CD4-positive, alpha-beta T cell (primary cell): Measurements from ENCODE around the gene L3HYPDH. TPM values are rescaled to one million over a fixed set of nuclear protein-coding genes. Genes with fewer than 3 reads are reported as not detected.

Source experiments
- ATAC-seq: fragments of 200-7000 bp; cut with Tn5 transposase; one replicate; pipeline ENCODE4 v1.10.0; 2022; ENCODE audit warnings: mild to moderate bottlenecking; ENCODE audit not compliant: poor library complexity
- CTCF ChIA-PET: fragments of 350-600 bp; sonication (Branson Sonifier 250); formaldehyde crosslinking; loops from one replicate; lab custom pipeline; 2021; ENCODE audit warnings: antibody characterized with exemption, inconsistent platforms; lab: Charles Lee
- POLR2A ChIA-PET: fragments of 350-600 bp; sonication (Branson Sonifier 250); formaldehyde crosslinking; loops from one replicate; lab custom pipeline; 2021; ENCODE audit warnings: antibody characterized with exemption, inconsistent platforms; lab: Charles Lee
- DNase-seq, 14 experiments: peaks; one replicate each; pipeline ENCODE4 v3.0.0-alpha.2; 2013 to 2020; ENCODE audit warnings: mixed read lengths in 2 of 14
- H3K27ac ChIP-seq, 2 donors: one replicate each; pipeline versions ENCODE4 v1.5.1 to v1.7.0; 2013; ENCODE audit warnings: low read length in 2 of 2, low read depth in 1 of 2, mild to moderate bottlenecking in 1 of 2
- H3K27me3 ChIP-seq, 2 experiments: 1 replicate in 1 of 2; 2 replicates in 1 of 2; pipeline versions ENCODE4 v1.6.1 to v1.7.0; 2013; ENCODE audit warnings: low read length in 2 of 2, control low read depth in 1 of 2, mild to moderate bottlenecking in 1 of 2, moderate library complexity in 1 of 2; ENCODE audit not compliant: insufficient read depth in 2 of 2, control insufficient read depth in 1 of 2
- H3K36me3 ChIP-seq: one replicate; pipeline ENCODE4 v1.6.1; 2013; ENCODE audit warnings: low read length, control low read depth; ENCODE audit not compliant: insufficient read depth
- H3K4me1 ChIP-seq: one replicate; pipeline ENCODE4 v1.6.1; 2013; ENCODE audit warnings: low read length, control low read depth; ENCODE audit not compliant: insufficient read depth
- H3K4me3 ChIP-seq: one replicate; pipeline ENCODE4 v1.5.1; 2013; ENCODE audit warnings: mild to moderate bottlenecking, low read length, moderate library complexity
- H3K9me3 ChIP-seq, 2 experiments: 1 replicate in 1 of 2; 2 replicates in 1 of 2; pipeline versions ENCODE4 v1.6.1 to v1.7.0; 2013; ENCODE audit warnings: low read length in 2 of 2, mild to moderate bottlenecking in 2 of 2, control low read depth in 1 of 2, moderate library complexity in 1 of 2; ENCODE audit not compliant: control insufficient read depth in 1 of 2, insufficient read depth in 1 of 2
- H3K27ac Mint-ChIP-seq: one replicate; pipeline ENCODE4 v1.8.0; 2020; ENCODE audit warnings: mixed read lengths
- H3K27me3 Mint-ChIP-seq: one replicate; pipeline ENCODE4 v1.8.0; 2021; ENCODE audit warnings: mixed read lengths
- H3K36me3 Mint-ChIP-seq: one replicate; pipeline ENCODE4 v1.8.0; 2021; ENCODE audit warnings: low read depth, mixed read lengths
- H3K4me1 Mint-ChIP-seq: one replicate; pipeline ENCODE4 v1.8.0; 2021; ENCODE audit warnings: low read depth, mixed read lengths
- H3K4me3 Mint-ChIP-seq: one replicate; pipeline ENCODE4 v1.8.0; 2020; ENCODE audit warnings: mild to moderate bottlenecking, mixed read lengths
- H3K9me3 Mint-ChIP-seq: one replicate; pipeline ENCODE4 v1.8.0; 2020; ENCODE audit warnings: mixed read lengths
- intact Hi-C, 2 experiments: fragments of 100-400 bp; cut with DNase I in 1 of 2; cut with micrococcal nuclease in 1 of 2; formaldehyde crosslinking; loops; one replicate each; pipeline versions ENCODE4 v1.15.1 to v1.9.0; 2023 to 2025; cut with DNase I, micrococcal nuclease
- polyA plus RNA-seq, 2 donors: library from polyadenylated mRNA; unstranded; fragments of 120-200 nt; gene quantifications; one replicate each; pipeline ENCODE4 v1.2.1, GENCODE V29; 2013
- total RNA-seq, 174 experiments: library from RNA in 2 of 174; stranded (reverse) in 2 of 174; gene quantifications; one replicate each; pipeline ENCODE4 v1.2.3 and lab custom pipeline; 2021 to 2026
- TF ChIP-seq, protein P1 (sequence below): fragments of 200-600 bp; IDR thresholded peaks from one replicate; pipeline ENCODE4 v1.8.0; 2022; ENCODE audit warnings: antibody characterized with exemption, mild to moderate bottlenecking

L3HYPDH gene
- total RNA-seq (10 to 100 TPM; 10.6 to 11.1 TPM), total RNA-seq (lab: John Stamatoyannopoulos, UW) (4.0 to 43.3 (median 11.3) reads per million in 172 experiments)
- polyA plus RNA-seq (2013, experiment 1 of 2): 39.0 TPM
- 29.4 TPM for polyA plus RNA-seq (2013, experiment 2 of 2)

DNA sequence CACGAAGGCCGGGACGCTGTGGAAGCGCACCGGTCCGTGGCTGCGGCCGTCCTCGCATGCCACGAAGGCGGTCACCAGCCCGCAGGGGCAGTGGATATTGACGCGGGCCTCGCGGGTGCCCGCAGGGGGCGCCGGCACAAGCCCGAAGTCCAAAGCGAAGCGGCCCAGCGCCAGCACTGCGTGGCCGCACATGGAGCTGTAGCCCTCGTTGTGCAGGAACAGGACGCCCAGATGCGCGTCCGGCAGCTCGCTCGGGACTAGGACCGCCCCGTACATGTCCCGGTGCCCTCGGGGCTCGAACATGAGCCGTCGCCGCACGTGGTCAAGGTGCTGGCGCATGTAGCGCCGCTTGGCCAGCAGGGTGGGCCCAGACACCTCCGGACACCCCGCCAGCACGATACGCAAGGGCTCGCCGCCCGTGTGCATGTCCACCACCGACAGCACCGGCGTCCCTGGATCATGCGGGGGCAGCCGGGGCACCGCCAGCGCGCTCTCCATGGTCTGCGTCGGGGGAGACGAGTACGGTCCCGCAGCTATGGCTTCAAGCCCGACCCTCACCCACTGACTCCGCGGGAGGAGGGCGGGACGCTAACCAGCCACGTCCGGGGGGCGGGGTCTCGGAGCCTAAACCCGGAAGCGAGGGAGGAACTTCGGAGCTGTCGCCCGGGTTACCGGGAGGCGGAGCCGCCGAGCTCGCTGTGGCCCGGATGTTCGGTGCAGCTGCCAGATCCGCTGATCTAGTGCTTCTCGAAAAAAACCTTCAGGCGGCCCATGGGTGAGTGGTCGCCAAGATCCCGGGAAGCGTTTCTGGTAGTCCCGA lies at the start of gene L3HYPDH, which contains the start of gene JKAMP:
Gene L3HYPDH (minus strand): TSS at position 590 of the 820 bp plus-strand sequence. CDS start 92 bp downstream, at position 498.
Gene JKAMP (plus strand): TSS at position 699 of the 820 bp plus-strand sequence. CDS start 73 bp downstream, at position 772.
- CTCF ChIA-PET: interaction anchor here (0.9 to 1.6 kb wide), 6 partner anchors 14 to 1053 kb away, joined by 3 to 7 read pairs (median 6); partner anchors contain the start of genes CCDC175, DAAM1 and GPR135
- Histone ChIP-seq H3K27ac (peak within 1 kb of the TSS; percentile 62 to 63), H3K27me3 (no peaks in the 10 kb centered on the region), H3K4me3 (peak within 1 kb of the TSS; percentile 99), H3K9me3 (no peaks in the 10 kb centered on the region), H3K4me1 (peaks cover 39% of the 10 kb centered on the region), H3K36me3 (peaks cover 15% of the 10 kb centered on the region)
- H3K27me3 Mint-ChIP-seq: no peaks in the 10 kb centered on the region
- peaks cover 73% of the 10 kb centered on the region for H3K4me1 Mint-ChIP-seq
- peak; percentile 95 for ATAC-seq
- POLR2A ChIA-PET: interaction anchor here (0.6 to 3.0 kb wide), 14 partner anchors 11 to 1239 kb away, joined by 3 to 42 read pairs (median 5); partner anchors contain the start of genes ARID4A, CCDC175, DAAM1 and GPR135
- H3K36me3 Mint-ChIP-seq: peaks cover 34% of the 10 kb centered on the region
- DNase-seq: peak; percentile 95 to 99 (median 97)
- TF ChIP-seq, protein P1, sequence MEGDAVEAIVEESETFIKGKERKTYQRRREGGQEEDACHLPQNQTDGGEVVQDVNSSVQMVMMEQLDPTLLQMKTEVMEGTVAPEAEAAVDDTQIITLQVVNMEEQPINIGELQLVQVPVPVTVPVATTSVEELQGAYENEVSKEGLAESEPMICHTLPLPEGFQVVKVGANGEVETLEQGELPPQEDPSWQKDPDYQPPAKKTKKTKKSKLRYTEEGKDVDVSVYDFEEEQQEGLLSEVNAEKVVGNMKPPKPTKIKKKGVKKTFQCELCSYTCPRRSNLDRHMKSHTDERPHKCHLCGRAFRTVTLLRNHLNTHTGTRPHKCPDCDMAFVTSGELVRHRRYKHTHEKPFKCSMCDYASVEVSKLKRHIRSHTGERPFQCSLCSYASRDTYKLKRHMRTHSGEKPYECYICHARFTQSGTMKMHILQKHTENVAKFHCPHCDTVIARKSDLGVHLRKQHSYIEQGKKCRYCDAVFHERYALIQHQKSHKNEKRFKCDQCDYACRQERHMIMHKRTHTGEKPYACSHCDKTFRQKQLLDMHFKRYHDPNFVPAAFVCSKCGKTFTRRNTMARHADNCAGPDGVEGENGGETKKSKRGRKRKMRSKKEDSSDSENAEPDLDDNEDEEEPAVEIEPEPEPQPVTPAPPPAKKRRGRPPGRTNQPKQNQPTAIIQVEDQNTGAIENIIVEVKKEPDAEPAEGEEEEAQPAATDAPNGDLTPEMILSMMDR: peak; percentile 28
- peak within 1 kb of the TSS; percentile 99 for H3K4me3 Mint-ChIP-seq
- intact Hi-C loops: loop anchor here (2.0 to 10.0 kb wide), 9 partner anchors 19 to 1491 kb away; partner anchors contain the start of genes DAAM1 (in 2 of the 2), PCNX4 (in 2 of the 2), GPR135 (in 1 of the 2) and KIAA0586 (in 1 of the 2)
- no peaks in the 10 kb centered on the region for H3K9me3 Mint-ChIP-seq
- peak within 1 kb of the TSS; percentile 96 for H3K27ac Mint-ChIP-seq

- peaks cover 4 to 5% of the 10 kb centered on the region in 2 experiments for H3K27me3 ChIP-seq
- ChIA-PET CTCF (no interaction called here), POLR2A (no interaction called here)
- H3K27me3 Mint-ChIP-seq: peaks cover 41% of the 10 kb centered on the region
- TF ChIP-seq, protein P1: no peak
- no peak overlapping the region for H3K27ac ChIP-seq
- intact Hi-C loops: no loop called here
- no peaks in the 10 kb centered on the region for H3K36me3 ChIP-seq
- no peak overlapping the region for H3K4me3 ChIP-seq
- no peak overlapping the region for H3K4me3 Mint-ChIP-seq
- no peaks in the 10 kb centered on the region for H3K4me1 ChIP-seq
- H3K9me3 Mint-ChIP-seq: peaks cover 4% of the 10 kb centered on the region
- no peaks in the 10 kb centered on the region for H3K4me1 Mint-ChIP-seq
- DNase-seq: no peak
- H3K36me3 Mint-ChIP-seq: no peaks in the 10 kb centered on the region
- ATAC-seq: no peak
- H3K9me3 ChIP-seq: no peaks in the 10 kb centered on the region
- H3K27ac Mint-ChIP-seq: no peak overlapping the region
These were observed 48.2 kb upstream of the L3HYPDH start for GRCh38 chr14:59532419-59532818.

DNA sequence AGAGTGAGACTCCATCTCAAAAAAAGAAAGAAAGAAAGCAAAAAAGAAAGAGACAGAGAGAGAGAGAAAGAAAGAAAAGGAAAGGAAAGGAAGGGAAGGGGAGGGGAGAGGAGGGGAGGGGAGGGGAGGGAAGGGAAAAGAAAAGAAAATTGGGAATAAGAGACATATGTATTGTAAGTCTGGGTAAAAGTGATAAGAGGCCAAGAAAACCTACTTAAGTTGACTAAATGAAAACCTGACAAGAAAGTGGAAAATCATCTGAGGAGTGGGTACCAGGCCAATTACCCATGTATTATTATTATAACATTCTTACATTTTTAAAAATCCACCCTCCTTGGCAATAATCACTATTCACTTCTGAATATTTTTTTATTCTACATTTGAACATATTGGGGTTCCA lies 46.1 kb upstream of the L3HYPDH start:
- Histone ChIP-seq H3K27ac (no peak overlapping the region), H3K4me1 (no peaks in the 10 kb centered on the region), H3K9me3 (no peaks in the 10 kb centered on the region), H3K27me3 (peaks cover 4 to 5% of the 10 kb centered on the region in 2 experiments), H3K36me3 (no peaks in the 10 kb centered on the region), H3K4me3 (no peak overlapping the region)
- ATAC-seq: no peak
- H3K27ac Mint-ChIP-seq: no peak overlapping the region
- H3K4me3 Mint-ChIP-seq: no peak overlapping the region
- ChIA-PET CTCF (no interaction called here), POLR2A (no interaction called here)
- no peaks in the 10 kb centered on the region for H3K4me1 Mint-ChIP-seq
- intact Hi-C loops: no loop called here
- TF ChIP-seq, protein P1: no peak
- no peak for DNase-seq
- H3K36me3 Mint-ChIP-seq: no peaks in the 10 kb centered on the region
- peaks cover 50% of the 10 kb centered on the region for H3K27me3 Mint-ChIP-seq
- H3K9me3 Mint-ChIP-seq: peaks cover 4% of the 10 kb centered on the region
